ENCODE measurements around the gene SLC52A1.
A peak's percentile ranks its signal among the peaks of the same experiment; 100 is the strongest.

Gene SLC52A1

GRCh38 chr17:5035315-5035714 is at the start of gene SLC52A1:
SLC52A1 (minus strand) TSS chr17:5035426; CDS start chr17:5034606, 820 bp downstream.
- Histone ChIP-seq H3F3A (ENCODE audit: insufficient read depth, low read length) (no peaks in the 10 kb centered on the region), H3K27ac (ENCODE audit: low read depth, low read length, poor library complexity, severe bottlenecking) (no peak within 1 kb of the TSS), H3K4me2 (ENCODE audit: low read length) (peak within 1 kb of the TSS; percentile 22; the same call in 1 of the 2 replicates), H2AFZ (ENCODE audit: low read length) (no peak within 1 kb of the TSS), H3K27me3 (ENCODE audit: insufficient read depth, low read length) (no peaks in the 10 kb centered on the region), H3K79me2 (ENCODE audit: insufficient read depth, low read length) (no peaks in the 10 kb centered on the region), H3K9me3 (ENCODE audit: low read length) (no peaks in the 10 kb centered on the region), H3K9me2 (ENCODE audit: low read depth, low read length) (no peaks in the 10 kb centered on the region), H3K4me3 (ENCODE audit: low read depth, low read length, poor library complexity, severe bottlenecking) (peak within 1 kb of the TSS; percentile 28), H4K20me1 (ENCODE audit: insufficient read depth, low read length) (no peaks in the 10 kb centered on the region), H3K36me3 (ENCODE audit: insufficient read depth, low read length) (no peaks in the 10 kb centered on the region), H3K4me1 (ENCODE audit: insufficient read depth, low read length, severe bottlenecking) (peaks cover 25% of the 10 kb centered on the region), H3K9ac (ENCODE audit: low read length) (no peak within 1 kb of the TSS)
- TF ChIP-seq EZH2 (IDR thresholded peaks at IDR 0.05; ENCODE audit: borderline replicate concordance, low read length) (no peak), CTCF (IDR thresholded peaks at IDR 0.05; ENCODE audit: low read length) (no peak)

DNA sequence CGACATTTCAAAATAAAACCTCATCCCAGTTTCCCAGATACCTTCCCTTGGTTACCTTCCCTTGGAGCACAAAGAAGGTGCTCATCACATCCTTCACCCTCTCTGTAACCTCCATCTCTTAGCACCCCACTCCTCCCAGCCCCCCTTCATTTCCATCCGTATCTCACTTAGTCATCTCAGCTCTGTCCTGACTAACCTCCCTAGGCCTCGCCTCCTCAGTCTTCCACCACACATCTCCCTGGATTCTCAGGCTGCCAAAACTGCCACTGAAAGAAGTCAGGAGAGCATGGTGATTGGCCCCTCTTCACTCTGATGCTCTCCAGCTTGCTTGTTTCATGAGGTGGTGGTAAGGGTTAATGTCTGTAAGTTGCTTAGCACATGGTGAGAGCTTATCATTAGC is 45.4 kb upstream of the SLC52A1 start:
- Histone ChIP-seq H4K20me1 (ENCODE audit: insufficient read depth, low read length) (no peaks in the 10 kb centered on the region), H3K36me3 (ENCODE audit: insufficient read depth, low read length) (no peaks in the 10 kb centered on the region; the same call in 1 of the 2 replicates), H3K4me3 (ENCODE audit: low read depth, low read length, poor library complexity, severe bottlenecking) (no peak overlapping the region), H3K27me3 (ENCODE audit: insufficient read depth, low read length) (no peaks in the 10 kb centered on the region), H3F3A (ENCODE audit: insufficient read depth, low read length) (no peaks in the 10 kb centered on the region), H3K9me3 (ENCODE audit: low read length) (0 out of 2 replicates have a peak, but pooled peaks cover 3% of the 10 kb centered on the region), H2AFZ (ENCODE audit: low read length) (no peak overlapping the region), H3K79me2 (ENCODE audit: insufficient read depth, low read length) (no peaks in the 10 kb centered on the region), H3K4me2 (ENCODE audit: low read length) (no peak overlapping the region), H3K27ac (ENCODE audit: low read depth, low read length, poor library complexity, severe bottlenecking) (no peak overlapping the region), H3K4me1 (ENCODE audit: insufficient read depth, low read length, severe bottlenecking) (peaks cover 15% of the 10 kb centered on the region), H3K9me2 (ENCODE audit: low read depth, low read length) (no peaks in the 10 kb centered on the region), H3K9ac (ENCODE audit: low read length) (no peak overlapping the region)
- TF ChIP-seq EZH2 (IDR thresholded peaks at IDR 0.05; ENCODE audit: borderline replicate concordance, low read length): no peak
- TF ChIP-seq CTCF (IDR thresholded peaks at IDR 0.05; ENCODE audit: low read length): no peak

GRCh38 chr17:5078106-5079028 is 43.1 kb upstream of the SLC52A1 start, which contains the start of gene ZFP3:
ZFP3 (plus strand) TSS chr17:5078467; CDS start chr17:5091505, 13,038 bp downstream.
- no peaks in the 10 kb centered on the region for H3K79me2 ChIP-seq (ENCODE audit: insufficient read depth, low read length)
- 0 out of 2 replicates have a peak, but pooled peaks cover 3% of the 10 kb centered on the region for H3K9me3 ChIP-seq (ENCODE audit: low read length)
- peak within 1 kb of the TSS; percentile 60 for H3K4me3 ChIP-seq (ENCODE audit: low read depth, low read length, poor library complexity, severe bottlenecking)
- peak within 1 kb of the TSS; percentile 15 for H3K27ac ChIP-seq (ENCODE audit: low read depth, low read length, poor library complexity, severe bottlenecking)
- no peaks in the 10 kb centered on the region for H3K27me3 ChIP-seq (ENCODE audit: insufficient read depth, low read length)
- no peaks in the 10 kb centered on the region; the same call in 1 of the 2 replicates for H3K36me3 ChIP-seq (ENCODE audit: insufficient read depth, low read length)
- no peaks in the 10 kb centered on the region for H4K20me1 ChIP-seq (ENCODE audit: insufficient read depth, low read length)
- H2AFZ ChIP-seq (ENCODE audit: low read length): peak within 1 kb of the TSS; percentile 13; the same call in 1 of the 2 replicates
- H3F3A ChIP-seq (ENCODE audit: insufficient read depth, low read length): no peaks in the 10 kb centered on the region
- TF ChIP-seq EZH2 (IDR thresholded peaks at IDR 0.05; ENCODE audit: borderline replicate concordance, low read length): no peak
- TF ChIP-seq CTCF (IDR thresholded peaks at IDR 0.05; ENCODE audit: low read length): peak; percentile 34; the same call in 1 of the 2 replicates
- H3K9ac ChIP-seq (ENCODE audit: low read length): peak within 1 kb of the TSS; percentile 46
- H3K4me2 ChIP-seq (ENCODE audit: low read length): peak within 1 kb of the TSS; percentile 64
- H3K9me2 ChIP-seq (ENCODE audit: low read depth, low read length): no peaks in the 10 kb centered on the region
- peaks cover 15% of the 10 kb centered on the region for H3K4me1 ChIP-seq (ENCODE audit: insufficient read depth, low read length, severe bottlenecking)
